Astrocyte of the spinal cord (primary cell): Measurements from ENCODE around the gene LRRC74A.

Experiments used
- DNase-seq: peaks from one replicate; pipeline ENCODE4 v3.0.0; 2011; ENCODE audit warnings: low read depth, low spot score
- H3K4me3 ChIP-seq: 2 replicates; pipeline ENCODE4 v1.5.1; 2011; ENCODE audit warnings: low read depth, mild to moderate bottlenecking, low read length, moderate library complexity
- CTCF ChIP-seq: IDR thresholded peaks from 2 replicates; pipeline ENCODE4 v1.5.1; 2012; ENCODE audit warnings: low read depth, mild to moderate bottlenecking, low read length, inconsistent platforms
- in situ Hi-C: cut with HindIII; loops from 2 replicates; pipeline ENCODE4 v1.10.0; 2017; ENCODE audit warnings: low sequenced_read_pairs

The LRRC74A gene

GRCh38 chr14:76842414-76842813, 16.2 kb downstream of the LRRC74A start:
- no peak overlapping the region for H3K4me3 ChIP-seq
- no peak for TF ChIP-seq CTCF
- no peak for DNase-seq
- in situ Hi-C loops: no loop called here

GRCh38 chr14:76844223-76844622, 18.0 kb downstream of the LRRC74A start:
- peak; percentile 12 for TF ChIP-seq CTCF
- in situ Hi-C loops: no loop called here
- DNase-seq: peak; percentile 30
- no peak overlapping the region for H3K4me3 ChIP-seq

GRCh38 chr14:76846331-76847047, 20.3 kb downstream of the LRRC74A start:
- H3K4me3 ChIP-seq: no peak overlapping the region
- DNase-seq: no peak
- in situ Hi-C loops: no loop called here
- no peak for TF ChIP-seq CTCF

- in situ Hi-C loops: no loop called here
- TF ChIP-seq CTCF: no peak
- no peak for DNase-seq
- no peak overlapping the region for H3K4me3 ChIP-seq
Observed at GRCh38 chr14:76848879-76849278, 22.7 kb downstream of the LRRC74A start.

GRCh38 chr14:76855066-76855465, 28.9 kb downstream of the LRRC74A start:
- no peak for TF ChIP-seq CTCF
- in situ Hi-C loops: no loop called here
- no peak overlapping the region for H3K4me3 ChIP-seq
- DNase-seq: no peak

GRCh38 chr14:76856769-76857168, 30.6 kb downstream of the LRRC74A start:
- no peak for DNase-seq
- in situ Hi-C loops: no loop called here
- H3K4me3 ChIP-seq: no peak overlapping the region
- TF ChIP-seq CTCF: no peak
